ENCODE measurements around the gene GPRC5B.

Gene GPRC5B

GRCh38 chr16:19875900-19876299 is 8.7 kb downstream of the GPRC5B start:
- peaks cover 26% of the 10 kb centered on the region for H3K36me3 ChIP-seq (ENCODE audit: insufficient read depth, low read length)
- H3K4me1 ChIP-seq (ENCODE audit: insufficient read depth, low read length): peaks cover 16% of the 10 kb centered on the region
- no peak overlapping the region for H2AFZ ChIP-seq (ENCODE audit: low read depth, low read length)
- H3K27me3 ChIP-seq (ENCODE audit: insufficient read depth, low read length): no peaks in the 10 kb centered on the region
- no peak overlapping the region for H3K4me3 ChIP-seq (ENCODE audit: low read length)
- H3K9me3 ChIP-seq (ENCODE audit: low read length): peaks cover 1% of the 10 kb centered on the region

GRCh38 chr16:19874851-19875546 is 9.6 kb downstream of the GPRC5B start:
- peaks cover 1% of the 10 kb centered on the region for H3K9me3 ChIP-seq (ENCODE audit: low read length)

GRCh38 chr16:19874026-19874425 is 10.6 kb downstream of the GPRC5B start:
- peaks cover 1% of the 10 kb centered on the region for H3K9me3 ChIP-seq (ENCODE audit: low read length)
- H3K4me1 ChIP-seq (ENCODE audit: insufficient read depth, low read length): peaks cover 4% of the 10 kb centered on the region
- H3K4me3 ChIP-seq (ENCODE audit: low read length): no peak overlapping the region
- peaks cover 41% of the 10 kb centered on the region for H3K36me3 ChIP-seq (ENCODE audit: insufficient read depth, low read length)
- no peaks in the 10 kb centered on the region for H3K27me3 ChIP-seq (ENCODE audit: insufficient read depth, low read length)
- H2AFZ ChIP-seq (ENCODE audit: low read depth, low read length): no peak overlapping the region

More at GRCh38 chr16:19874851-19875546, 9.6 kb downstream of the GPRC5B start:
- Histone ChIP-seq H3K4me1 (ENCODE audit: insufficient read depth, low read length) (peaks cover 13% of the 10 kb centered on the region), H3K4me3 (ENCODE audit: low read length) (no peak overlapping the region), H3K27me3 (ENCODE audit: insufficient read depth, low read length) (no peaks in the 10 kb centered on the region), H2AFZ (ENCODE audit: low read depth, low read length) (no peak overlapping the region), H3K36me3 (ENCODE audit: insufficient read depth, low read length) (peaks cover 33% of the 10 kb centered on the region)

- no peak overlapping the region for H3K4me3 ChIP-seq (ENCODE audit: low read length)
- no peak overlapping the region for H2AFZ ChIP-seq (ENCODE audit: low read depth, low read length)
- peaks cover 1% of the 10 kb centered on the region for H3K9me3 ChIP-seq (ENCODE audit: low read length)
- no peaks in the 10 kb centered on the region for H3K4me1 ChIP-seq (ENCODE audit: insufficient read depth, low read length)
- H3K36me3 ChIP-seq (ENCODE audit: insufficient read depth, low read length): peaks cover 49% of the 10 kb centered on the region
- H3K27me3 ChIP-seq (ENCODE audit: insufficient read depth, low read length): no peaks in the 10 kb centered on the region
Observed at GRCh38 chr16:19872935-19873334, 11.7 kb downstream of the GPRC5B start.

- Histone ChIP-seq H2AFZ (ENCODE audit: low read depth, low read length) (no peak overlapping the region), H3K9me3 (ENCODE audit: low read length) (peaks cover 1% of the 10 kb centered on the region), H3K36me3 (ENCODE audit: insufficient read depth, low read length) (peaks cover 53% of the 10 kb centered on the region), H3K4me3 (ENCODE audit: low read length) (no peak overlapping the region), H3K27me3 (ENCODE audit: insufficient read depth, low read length) (no peaks in the 10 kb centered on the region), H3K4me1 (ENCODE audit: insufficient read depth, low read length) (no peaks in the 10 kb centered on the region)
Observed at GRCh38 chr16:19872179-19872863, 12.3 kb downstream of the GPRC5B start.

- H3K36me3 ChIP-seq (ENCODE audit: insufficient read depth, low read length): peaks cover 57% of the 10 kb centered on the region
- no peaks in the 10 kb centered on the region for H3K27me3 ChIP-seq (ENCODE audit: insufficient read depth, low read length)
- no peaks in the 10 kb centered on the region for H3K4me1 ChIP-seq (ENCODE audit: insufficient read depth, low read length)
- peaks cover 1% of the 10 kb centered on the region for H3K9me3 ChIP-seq (ENCODE audit: low read length)
- H3K4me3 ChIP-seq (ENCODE audit: low read length): no peak overlapping the region
- no peak overlapping the region for H2AFZ ChIP-seq (ENCODE audit: low read depth, low read length)
Observed at GRCh38 chr16:19871721-19872120, 12.9 kb downstream of the GPRC5B start.

GRCh38 chr16:19868421-19868820 is 16.2 kb downstream of the GPRC5B start:
- H3K4me1 ChIP-seq (ENCODE audit: insufficient read depth, low read length): no peaks in the 10 kb centered on the region
- H2AFZ ChIP-seq (ENCODE audit: low read depth, low read length): no peak overlapping the region
- H3K36me3 ChIP-seq (ENCODE audit: insufficient read depth, low read length): peaks cover 65% of the 10 kb centered on the region
- no peaks in the 10 kb centered on the region for H3K27me3 ChIP-seq (ENCODE audit: insufficient read depth, low read length)
- no peak overlapping the region for H3K4me3 ChIP-seq (ENCODE audit: low read length)
- H3K9me3 ChIP-seq (ENCODE audit: low read length): peaks cover 1% of the 10 kb centered on the region

- peaks cover 42% of the 10 kb centered on the region for H3K36me3 ChIP-seq (ENCODE audit: insufficient read depth, low read length)
Observed at GRCh38 chr16:19864566-19864965, 20.1 kb downstream of the GPRC5B start.

GRCh38 chr16:19863990-19864389 is 20.7 kb downstream of the GPRC5B start:
- no peaks in the 10 kb centered on the region for H3K9me3 ChIP-seq (ENCODE audit: low read length)
- no peak overlapping the region for H2AFZ ChIP-seq (ENCODE audit: low read depth, low read length)
- H3K36me3 ChIP-seq (ENCODE audit: insufficient read depth, low read length): peaks cover 43% of the 10 kb centered on the region
- no peak overlapping the region for H3K4me3 ChIP-seq (ENCODE audit: low read length)
- H3K4me1 ChIP-seq (ENCODE audit: insufficient read depth, low read length): peaks cover 39% of the 10 kb centered on the region
- no peaks in the 10 kb centered on the region for H3K27me3 ChIP-seq (ENCODE audit: insufficient read depth, low read length)

More at GRCh38 chr16:19864566-19864965, 20.1 kb downstream of the GPRC5B start:
- no peak overlapping the region for H3K4me3 ChIP-seq (ENCODE audit: low read length)
- H3K9me3 ChIP-seq (ENCODE audit: low read length): no peaks in the 10 kb centered on the region
- peaks cover 33% of the 10 kb centered on the region for H3K4me1 ChIP-seq (ENCODE audit: insufficient read depth, low read length)
- H2AFZ ChIP-seq (ENCODE audit: low read depth, low read length): no peak overlapping the region
- H3K27me3 ChIP-seq (ENCODE audit: insufficient read depth, low read length): no peaks in the 10 kb centered on the region

- H3K4me3 ChIP-seq (ENCODE audit: low read length): peak overlapping the region; percentile 40
- H2AFZ ChIP-seq (ENCODE audit: low read depth, low read length): no peak overlapping the region
- peaks cover 43% of the 10 kb centered on the region for H3K4me1 ChIP-seq (ENCODE audit: insufficient read depth, low read length)
- no peaks in the 10 kb centered on the region for H3K27me3 ChIP-seq (ENCODE audit: insufficient read depth, low read length)
- no peaks in the 10 kb centered on the region for H3K9me3 ChIP-seq (ENCODE audit: low read length)
- H3K36me3 ChIP-seq (ENCODE audit: insufficient read depth, low read length): peaks cover 36% of the 10 kb centered on the region
Observed at GRCh38 chr16:19861811-19862327, 22.8 kb downstream of the GPRC5B start.

- H3K9me3 ChIP-seq (ENCODE audit: low read length): no peaks in the 10 kb centered on the region
- H3K4me1 ChIP-seq (ENCODE audit: insufficient read depth, low read length): peaks cover 43% of the 10 kb centered on the region
- peak overlapping the region; percentile 40 for H3K4me3 ChIP-seq (ENCODE audit: low read length)
- no peak overlapping the region for H2AFZ ChIP-seq (ENCODE audit: low read depth, low read length)
- H3K27me3 ChIP-seq (ENCODE audit: insufficient read depth, low read length): no peaks in the 10 kb centered on the region
- peaks cover 40% of the 10 kb centered on the region for H3K36me3 ChIP-seq (ENCODE audit: insufficient read depth, low read length)
Observed at GRCh38 chr16:19861133-19861532, 23.5 kb downstream of the GPRC5B start.

- H3K27me3 ChIP-seq (ENCODE audit: insufficient read depth, low read length): no peaks in the 10 kb centered on the region
- H2AFZ ChIP-seq (ENCODE audit: low read depth, low read length): no peak overlapping the region
- H3K36me3 ChIP-seq (ENCODE audit: insufficient read depth, low read length): peaks cover 42% of the 10 kb centered on the region
- H3K4me3 ChIP-seq (ENCODE audit: low read length): peak overlapping the region; percentile 40
- H3K9me3 ChIP-seq (ENCODE audit: low read length): no peaks in the 10 kb centered on the region
- H3K4me1 ChIP-seq (ENCODE audit: insufficient read depth, low read length): peaks cover 43% of the 10 kb centered on the region
Observed at GRCh38 chr16:19860166-19861041, 24.2 kb downstream of the GPRC5B start.

- Histone ChIP-seq H3K4me3 (ENCODE audit: low read length) (no peak overlapping the region), H2AFZ (ENCODE audit: low read depth, low read length) (no peak overlapping the region), H3K9me3 (ENCODE audit: low read length) (no peaks in the 10 kb centered on the region), H3K27me3 (ENCODE audit: insufficient read depth, low read length) (no peaks in the 10 kb centered on the region), H3K4me1 (ENCODE audit: insufficient read depth, low read length) (peaks cover 43% of the 10 kb centered on the region), H3K36me3 (ENCODE audit: insufficient read depth, low read length) (peaks cover 37% of the 10 kb centered on the region)
Observed at GRCh38 chr16:19859603-19860002, 25.0 kb downstream of the GPRC5B start.
